ENCODE results near the gene SLC44A3.

DNA sequence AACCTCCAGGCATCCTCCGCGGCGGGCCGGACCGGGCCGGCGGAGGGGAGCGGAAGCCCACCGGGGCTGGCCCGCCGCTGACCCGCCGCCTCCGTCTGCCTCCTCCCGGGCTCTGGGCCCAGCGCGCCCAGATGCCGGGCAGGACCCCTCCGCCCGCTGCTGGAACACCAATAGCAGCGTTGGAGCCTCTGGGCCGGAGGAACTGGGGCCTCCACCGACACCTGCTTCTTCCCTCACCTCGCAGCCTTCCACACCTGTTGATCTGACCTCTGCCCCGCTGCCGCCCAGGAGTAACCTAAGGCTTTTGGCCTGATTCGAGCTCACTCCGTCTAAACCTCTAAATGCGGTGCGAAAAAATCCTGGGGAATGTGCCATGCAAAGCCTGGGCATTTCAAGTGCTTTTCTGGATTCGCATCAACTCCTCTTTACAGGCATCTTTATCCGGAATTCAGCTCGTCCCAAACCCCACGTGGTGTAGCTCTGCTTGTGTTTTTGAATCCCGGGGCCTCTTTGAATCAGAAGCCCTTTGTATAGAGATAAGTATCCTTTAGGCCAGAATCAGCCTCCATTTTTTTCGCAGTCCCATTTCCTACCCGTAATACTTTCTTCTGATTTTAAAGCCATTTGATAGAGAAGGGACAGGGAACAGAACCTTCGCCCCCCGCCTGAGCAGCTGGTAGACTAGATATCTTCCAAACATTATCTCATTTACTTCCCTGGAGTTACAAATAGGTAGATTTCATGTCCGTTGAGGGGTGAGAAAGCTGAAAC is 107.4 kb downstream of the SLC44A3 start:
- TF ChIP-seq, protein P1, sequence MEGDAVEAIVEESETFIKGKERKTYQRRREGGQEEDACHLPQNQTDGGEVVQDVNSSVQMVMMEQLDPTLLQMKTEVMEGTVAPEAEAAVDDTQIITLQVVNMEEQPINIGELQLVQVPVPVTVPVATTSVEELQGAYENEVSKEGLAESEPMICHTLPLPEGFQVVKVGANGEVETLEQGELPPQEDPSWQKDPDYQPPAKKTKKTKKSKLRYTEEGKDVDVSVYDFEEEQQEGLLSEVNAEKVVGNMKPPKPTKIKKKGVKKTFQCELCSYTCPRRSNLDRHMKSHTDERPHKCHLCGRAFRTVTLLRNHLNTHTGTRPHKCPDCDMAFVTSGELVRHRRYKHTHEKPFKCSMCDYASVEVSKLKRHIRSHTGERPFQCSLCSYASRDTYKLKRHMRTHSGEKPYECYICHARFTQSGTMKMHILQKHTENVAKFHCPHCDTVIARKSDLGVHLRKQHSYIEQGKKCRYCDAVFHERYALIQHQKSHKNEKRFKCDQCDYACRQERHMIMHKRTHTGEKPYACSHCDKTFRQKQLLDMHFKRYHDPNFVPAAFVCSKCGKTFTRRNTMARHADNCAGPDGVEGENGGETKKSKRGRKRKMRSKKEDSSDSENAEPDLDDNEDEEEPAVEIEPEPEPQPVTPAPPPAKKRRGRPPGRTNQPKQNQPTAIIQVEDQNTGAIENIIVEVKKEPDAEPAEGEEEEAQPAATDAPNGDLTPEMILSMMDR (conservative IDR thresholded peaks at IDR 0.05; ENCODE audit: low read depth, low read length), result no peak
- TF ChIP-seq MAFK (IDR thresholded peaks at IDR 0.05; ENCODE audit: low read depth, low read length), result no peak
- TF ChIP-seq, protein P2, sequence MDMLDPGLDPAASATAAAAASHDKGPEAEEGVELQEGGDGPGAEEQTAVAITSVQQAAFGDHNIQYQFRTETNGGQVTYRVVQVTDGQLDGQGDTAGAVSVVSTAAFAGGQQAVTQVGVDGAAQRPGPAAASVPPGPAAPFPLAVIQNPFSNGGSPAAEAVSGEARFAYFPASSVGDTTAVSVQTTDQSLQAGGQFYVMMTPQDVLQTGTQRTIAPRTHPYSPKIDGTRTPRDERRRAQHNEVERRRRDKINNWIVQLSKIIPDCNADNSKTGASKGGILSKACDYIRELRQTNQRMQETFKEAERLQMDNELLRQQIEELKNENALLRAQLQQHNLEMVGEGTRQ (IDR thresholded peaks at IDR 0.05; ENCODE audit: low read depth, low read length), result peak; percentile 57; the same call in 1 of the 2 replicates
- TF ChIP-seq SMC3 (IDR thresholded peaks at IDR 0.05; ENCODE audit: low read depth, low read length), result no peak
- TF ChIP-seq POLR2A (IDR thresholded peaks at IDR 0.05; ENCODE audit: low read depth, low read length), result no peak; the same call in 1 of the 2 replicates
- no peak for TF ChIP-seq FOS (IDR thresholded peaks at IDR 0.05; ENCODE audit: low read depth, low read length)
- TF ChIP-seq MXI1 (IDR thresholded peaks at IDR 0.05; ENCODE audit: borderline replicate concordance, low read depth, low read length), result 0 out of 2 replicates have a peak, but pooled peaks have one; percentile 25

Data from IMR-90 (cell line).